ENCODE data around the gene DAPK1. TPM values are rescaled to one million over a fixed set of nuclear protein-coding genes. Genes with fewer than 3 reads are reported as not detected.
A peak's percentile ranks its signal among the peaks of the same experiment; 100 is the strongest.

DAPK1 gene
- total and polyA plus RNA-seq, 11 donors: 1.0 to 52.5 (median 2.3) TPM

- ATAC-seq (no peak), DNase-seq (no peak)
- Histone ChIP-seq H3K9me3 (no peaks in the 10 kb centered on the region), H3K4me3 (no peak overlapping the region), H3K27me3 (no peaks in the 10 kb centered on the region), H3K36me3 (no peaks in the 10 kb centered on the region), H3K4me1 (peaks cover 0 to 35% (median 6%) of the 10 kb centered on the region in 12 donors), H3K27ac (peak overlapping the region in 1 of 12 donors; percentile 63)
- intact Hi-C loops (cut with DNase I): loop anchor here in 1 of 10 donors (10.0 kb wide), 1 partner anchor 58 kb away; no protein-coding TSS in a partner anchor
- no peak for TF ChIP-seq CTCF (IDR thresholded peaks at IDR 0.05)
- no peak for TF ChIP-seq POLR2A (IDR thresholded peaks at IDR 0.05)
- WGBS, 4 donors: 88 to 91% (median 89%) methylated on average over 9 of the region's 9 CpGs
Measured at GRCh38 chr9:87602933-87603643, 105.4 kb downstream of the DAPK1 start.

- intact Hi-C loops (cut with DNase I): loop anchor here in 1 of 10 donors (10.0 kb wide), 1 partner anchor 59 kb away; no protein-coding TSS in a partner anchor
- peaks cover 0 to 38% (median 3%) of the 10 kb centered on the region in 12 donors for H3K4me1 ChIP-seq
- ATAC-seq: no peak
- 79 to 82% (median 80%) methylated on average over 7 of the region's 7 CpGs for WGBS, 4 donors
- no peaks in the 10 kb centered on the region for H3K9me3 ChIP-seq
- peak overlapping the region in 1 of 12 donors; percentile 63 for H3K27ac ChIP-seq
- DNase-seq: no peak
- no peaks in the 10 kb centered on the region for H3K27me3 ChIP-seq
- H3K36me3 ChIP-seq: no peaks in the 10 kb centered on the region
- TF ChIP-seq POLR2A (IDR thresholded peaks at IDR 0.05): no peak
- TF ChIP-seq CTCF (IDR thresholded peaks at IDR 0.05): no peak
- no peak overlapping the region for H3K4me3 ChIP-seq
Measured at GRCh38 chr9:87603854-87604490, 106.3 kb downstream of the DAPK1 start.

- Histone ChIP-seq H3K9me3 (no peaks in the 10 kb centered on the region), H3K36me3 (no peaks in the 10 kb centered on the region), H3K27ac (peak overlapping the region in 1 of 12 donors; percentile 29), H3K4me3 (no peak overlapping the region), H3K4me1 (peaks cover 0 to 29% (median 2%) of the 10 kb centered on the region in 12 donors), H3K27me3 (no peaks in the 10 kb centered on the region)
- TF ChIP-seq CTCF (IDR thresholded peaks at IDR 0.05): no peak
- TF ChIP-seq POLR2A (IDR thresholded peaks at IDR 0.05): no peak
- intact Hi-C loops (cut with DNase I): loop anchor here in 1 of 10 donors (10.0 kb wide), 1 partner anchor 60 kb away; no protein-coding TSS in a partner anchor
- DNase-seq (no peak), ATAC-seq (no peak)
- WGBS, 4 donors: 89 to 93% (median 91%) methylated on average over 23 of the region's 23 CpGs
Measured at GRCh38 chr9:87604886-87605588, 107.4 kb downstream of the DAPK1 start.

GRCh38 chr9:87605676-87606075, 108.0 kb downstream of the DAPK1 start:
- H3K36me3 ChIP-seq: no peaks in the 10 kb centered on the region
- no peak for DNase-seq
- TF ChIP-seq CTCF (IDR thresholded peaks at IDR 0.05) (no peak), POLR2A (IDR thresholded peaks at IDR 0.05) (no peak)
- H3K4me1 ChIP-seq: peaks cover 0 to 28% (median 5%) of the 10 kb centered on the region in 12 donors
- no peak overlapping the region for H3K4me3 ChIP-seq
- no peaks in the 10 kb centered on the region for H3K27me3 ChIP-seq
- no peaks in the 10 kb centered on the region for H3K9me3 ChIP-seq
- ATAC-seq: no peak
- peak overlapping the region in 1 of 12 donors; percentile 39 for H3K27ac ChIP-seq
- intact Hi-C loops (cut with DNase I): loop anchor here in 1 of 10 donors (10.0 kb wide), 1 partner anchor 61 kb away; no protein-coding TSS in a partner anchor
- 71 to 76% (median 73%) methylated on average over 10 of the region's 10 CpGs for WGBS, 4 donors
